K562 (cell line): ENCODE data around the gene ZNF778. TPM values are rescaled to one million over a fixed set of nuclear protein-coding genes. Genes with fewer than 3 reads are reported as not detected.
A peak's percentile ranks its signal among the peaks of the same experiment; 100 is the strongest.

ENCODE experiments used
- ATAC-seq: fragments of 200-7000 bp; cut with Tn5 transposase; 3 replicates; pipeline ENCODE4 v1.9.1; 2020; ENCODE audit warnings: moderate library complexity
- BruUV-seq: library from RNA; stranded (reverse); fragments of 400-500 nt; replicated peaks from 2 replicates; lab custom pipeline; 2021; lab: Mats Ljungman, UMichigan
- CTCF ChIA-PET: fragments of 300-600 bp; formaldehyde crosslinking; extraction: SDS; loops from one replicate; lab custom pipeline; 2021; ENCODE audit warnings: low intra/inter-chr PET ratio; lab: Yijun Ruan, JAX
- POLR2A ChIA-PET: fragments of 300-600, 350-650 bp; sonication (Branson Sonifier 250); formaldehyde crosslinking; extraction: SDS; loops from one replicate; lab custom pipeline; 2021; ENCODE audit warnings: antibody characterized with exemption, inconsistent platforms; lab: Yijun Ruan, JAX
- DNase-seq, 4 experiments: peaks; one replicate each; pipeline versions ENCODE4 v3.0.0 to v3.0.0-alpha.2; 2011 to 2018; ENCODE audit warnings: low spot score in 3 of 4, mixed read lengths in 3 of 4; ENCODE audit errors: extremely low read depth in 1 of 4
- FAIRE-seq: peaks from 2 replicates; lab custom pipeline; 2011; peaks lifted over from hg19 to GRCh38; lab: Jason Lieb, UNC
- H2AFZ ChIP-seq: 2 replicates; pipeline ENCODE4 v1.6.0; 2011; ENCODE audit warnings: low read depth, low read length, control low read depth, inconsistent platforms
- H3K27ac ChIP-seq: fragments of 200-600 bp; 3 replicates; pipeline ENCODE4 v1.8.0; 2011; ENCODE audit warnings: low read depth, mild to moderate bottlenecking, control low read depth, inconsistent platforms, low read length, moderate library complexity, mixed read lengths; ENCODE audit errors: extremely low read depth
- H3K27me3 ChIP-seq, 2 experiments: fragments of 300-600 bp in 1 of 2; 2 replicates in 1 of 2; 3 replicates in 1 of 2; pipeline versions ENCODE4 v1.6.0 to v1.8.0; 2011; ENCODE audit warnings: inconsistent platforms in 2 of 2, low read length in 2 of 2, mild to moderate bottlenecking in 1 of 2, mixed read lengths in 1 of 2, moderate library complexity in 1 of 2; ENCODE audit not compliant: control insufficient read depth in 2 of 2, insufficient read depth in 2 of 2
- H3K36me3 ChIP-seq: fragments of 300-600 bp; 3 replicates; pipeline ENCODE4 v1.8.0; 2011; ENCODE audit warnings: mild to moderate bottlenecking, low read length, inconsistent platforms; ENCODE audit not compliant: control insufficient read depth, insufficient read depth
- H3K4me1 ChIP-seq, 2 experiments: fragments of 200-600 bp in 1 of 2; replicated peaks in 1 of 2; 2 replicates in 1 of 2; 3 replicates in 1 of 2; pipeline versions ENCODE4 v1.5.1 to v1.8.0; 2011; ENCODE audit warnings: inconsistent platforms in 2 of 2, low read length in 2 of 2, mild to moderate bottlenecking in 1 of 2, mixed read lengths in 1 of 2, moderate library complexity in 1 of 2; ENCODE audit not compliant: control insufficient read depth in 2 of 2, insufficient read depth in 2 of 2
- H3K4me2 ChIP-seq: 2 replicates; pipeline ENCODE4 v1.6.1; 2011; ENCODE audit warnings: low read length, control low read depth, inconsistent platforms, mixed read lengths; ENCODE audit not compliant: insufficient read depth
- H3K4me3 ChIP-seq: fragments of 200-600 bp; sonication (generic), shearing (Covaris generic); 2 replicates; pipeline ENCODE4 v1.5.1; 2016; ENCODE audit warnings: control low read depth, inconsistent platforms
- H3K79me2 ChIP-seq: fragments of 200-600 bp; 3 replicates; pipeline ENCODE4 v1.8.0; 2011; ENCODE audit warnings: low read length, inconsistent platforms; ENCODE audit not compliant: control insufficient read depth, insufficient read depth
- H3K9ac ChIP-seq, 2 experiments: 2 replicates each; pipeline versions ENCODE4 v1.6.0 to v1.6.1; 2011; ENCODE audit warnings: low read depth in 2 of 2, low read length in 2 of 2, control low read depth in 1 of 2, inconsistent platforms in 1 of 2, mild to moderate bottlenecking in 1 of 2, mixed read lengths in 1 of 2; ENCODE audit not compliant: insufficient read depth in 1 of 2
- H3K9me1 ChIP-seq: one replicate; pipeline ENCODE4 v1.6.0; 2011; ENCODE audit warnings: inconsistent platforms, mild to moderate bottlenecking, low read length, moderate library complexity; ENCODE audit not compliant: control insufficient read depth, insufficient read depth
- H3K9me3 ChIP-seq: replicated peaks from 2 replicates; pipeline ENCODE4 v1.5.1; 2011; ENCODE audit warnings: low read depth, low read length, inconsistent platforms; ENCODE audit not compliant: control insufficient read depth, insufficient read depth
- H4K20me1 ChIP-seq: replicated peaks from 2 replicates; pipeline ENCODE4 v1.6.1; 2011; ENCODE audit warnings: low read length, inconsistent platforms, mixed read lengths; ENCODE audit not compliant: control insufficient read depth, insufficient read depth
- ATF1 ChIP-seq, 2 experiments: fragments of 450-650 bp in 1 of 2; IDR thresholded peaks; 2 replicates each; pipeline ENCODE4 v1.6.1; 2016; ENCODE audit warnings: missing compliant biosample characterization in 1 of 2, missing genetic modification characterization in 1 of 2
- HNRNPH1 ChIP-seq: fragments of 200-400 bp; formaldehyde crosslinking; optimal IDR thresholded peaks from 2 replicates; pipeline ENCODE3; 2017; ENCODE audit warnings: low read depth, mild to moderate bottlenecking, low read length, moderate library complexity
- HSF4 ChIP-seq: fragments of 250-450 bp; sonication (Bioruptor Pico); IDR thresholded peaks from 2 replicates; pipeline ENCODE4 v2.1.2; 2022; ENCODE audit warnings: mild to moderate bottlenecking, moderate library complexity, borderline replicate concordance
- MIER1 ChIP-seq: fragments of 450-650 bp; IDR thresholded peaks from 2 replicates; pipeline ENCODE4 v1.6.1; 2016; ENCODE audit warnings: antibody characterized with exemption, mild to moderate bottlenecking, low read depth
- POLR2A ChIP-seq: fragments of 450-650 bp; conservative IDR thresholded peaks from 2 replicates; pipeline ENCODE4 v1.6.1; 2016
- POLR2G ChIP-seq: fragments of 200-400 bp; formaldehyde crosslinking; IDR thresholded peaks from 2 replicates; pipeline ENCODE4 v1.6.1; 2017; ENCODE audit warnings: low read depth, mild to moderate bottlenecking, antibody characterized with exemption, low read length, moderate library complexity
- RBM22 ChIP-seq: fragments of 200-400 bp; formaldehyde crosslinking; IDR thresholded peaks from 2 replicates; pipeline ENCODE4 v1.6.1; 2018; ENCODE audit warnings: low read length, low read depth; ENCODE audit not compliant: poor library complexity, severe bottlenecking
- RFX5 ChIP-seq: IDR thresholded peaks from 2 replicates; pipeline ENCODE4 v1.6.1; 2011; ENCODE audit warnings: low read depth, mild to moderate bottlenecking, improper control_type of control experiment, low read length
- ZNF174 ChIP-seq: fragments of 250-450 bp; sonication (Bioruptor Pico); IDR thresholded peaks from 2 replicates; pipeline ENCODE4 v1.4.0; 2020; ENCODE audit warnings: mild to moderate bottlenecking
- ZNF511 ChIP-seq: sonication (generic); formaldehyde crosslinking; IDR thresholded peaks from 2 replicates; pipeline ENCODE4 v1.8.0; 2022; ENCODE audit warnings: mild to moderate bottlenecking, missing genetic modification reagents
- WGBS: fragments of 100-300 bp; shearing (Covaris generic); methylation state at CpG from one replicate; pipeline ENCODE4 v1.1.6; 2016; ENCODE audit warnings: low coverage, mixed read lengths; ENCODE audit not compliant: insufficient coverage; ENCODE audit errors: missing lambda C conversion rate; 5-methylcytosine and 5-hydroxymethylcytosine counted together
- in situ Hi-C: fragments of 300-500 bp; cut with MboI; formaldehyde crosslinking; loops from 4 replicates; pipeline ENCODE4 v1.15.0; 2018; ENCODE audit warnings: inconsistent platforms, mixed read lengths
- intact Hi-C: fragments of 100-400 bp; cut with micrococcal nuclease; formaldehyde crosslinking; loops from 2 replicates; pipeline ENCODE4 v1.14.2; 2022
- polyA plus RNA-seq, 8 experiments: library from polyadenylated mRNA; depleted of rRNA in 4 of 8; stranded (reverse) in 5 of 8; unstranded in 3 of 8; fragments of >200 nt; fragmentation: Nextera tagmentation in 2 of 8; fragmentation: Illumina TruSeq in 1 of 8; extraction: Ambion mirVana in 2 of 8; extraction: Trizol in 1 of 8; gene quantifications; 2 replicates each; pipeline versions ENCODE4 v1.2.1 to v1.2.3, GENCODE V29; 2011 to 2014; ENCODE audit warnings: inconsistent platforms in 1 of 8, missing spikeins in 1 of 8
- total RNA-seq, 7 experiments: library from RNA; depleted of rRNA in 6 of 7; stranded (reverse); fragments of >200 nt in 6 of 7; fragmentation: Illumina TruSeq in 2 of 7; extraction: Trizol in 2 of 7; gene quantifications; 2 replicates each; pipeline versions ENCODE4 v1.2.1 to v1.2.3, GENCODE V29; 2011 to 2021; ENCODE audit warnings: low replicate concordance in 1 of 7
- TF ChIP-seq, protein P1 (sequence below): sonication (generic); formaldehyde crosslinking; IDR thresholded peaks from 2 replicates; pipeline ENCODE4 v1.8.1; 2022; ENCODE audit warnings: missing genetic modification reagents

ZNF778 gene
- total and polyA plus RNA-seq, 9 of the 15 experiments (the other 6 are each of a cell fraction or from before 2014, with no cell fraction given) = 0.70 to 60.6 (median 7.5) TPM

- H3K27me3 ChIP-seq = no peaks in the 10 kb centered on the region
- TF ChIP-seq POLR2A (0 out of 2 replicates have a peak, but pooled peaks have one; percentile 23), RFX5 (no peak), MIER1 (no peak), HSF4 (CRISPR knock-in tag) (no peak), ATF1 (CRISPR knock-in tag; IDR thresholded peaks at IDR 0.05) (no peak), ATF1 (tag; IDR thresholded peaks at IDR 0.05) (no peak), ZNF511 (CRISPR knock-in tag) (no peak), RBM22 (peak; percentile 23), POLR2G (peak; percentile 55), ZNF174 (CRISPR knock-in tag) (no peak), HNRNPH1 (no peak)
- TF ChIP-seq, protein P1, sequence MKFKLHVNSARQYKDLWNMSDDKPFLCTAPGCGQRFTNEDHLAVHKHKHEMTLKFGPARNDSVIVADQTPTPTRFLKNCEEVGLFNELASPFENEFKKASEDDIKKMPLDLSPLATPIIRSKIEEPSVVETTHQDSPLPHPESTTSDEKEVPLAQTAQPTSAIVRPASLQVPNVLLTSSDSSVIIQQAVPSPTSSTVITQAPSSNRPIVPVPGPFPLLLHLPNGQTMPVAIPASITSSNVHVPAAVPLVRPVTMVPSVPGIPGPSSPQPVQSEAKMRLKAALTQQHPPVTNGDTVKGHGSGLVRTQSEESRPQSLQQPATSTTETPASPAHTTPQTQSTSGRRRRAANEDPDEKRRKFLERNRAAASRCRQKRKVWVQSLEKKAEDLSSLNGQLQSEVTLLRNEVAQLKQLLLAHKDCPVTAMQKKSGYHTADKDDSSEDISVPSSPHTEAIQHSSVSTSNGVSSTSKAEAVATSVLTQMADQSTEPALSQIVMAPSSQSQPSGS (CRISPR knock-in tag) = no peak
- TF ChIP-seq, all 486 proteins: peak for 3
- Histone ChIP-seq H4K20me1 (no peaks in the 10 kb centered on the region), H3K4me3 (no peak overlapping the region), H3K9ac (no peak overlapping the region; a peak in 1 of 4 replicates), H3K9me1 (peaks cover 3% of the 10 kb centered on the region), H3K27ac (no peak overlapping the region), H3K4me1 (peaks cover 0 to 17% of the 10 kb centered on the region in 2 experiments; a peak in 1 of 5 replicates), H3K79me2 (no peaks in the 10 kb centered on the region; the same call in 2 of the 3 replicates), H3K36me3 (peaks cover 88% of the 10 kb centered on the region), H3K9me3 (peaks cover 9% of the 10 kb centered on the region), H2AFZ (no peak overlapping the region), H3K4me2 (no peak overlapping the region)
- POLR2A ChIA-PET = interaction anchor here (1.0 kb wide), 2 partner anchors 16 kb away, joined by 3 read pairs; no protein-coding TSS in a partner anchor
- FAIRE-seq = no peak
- no peak for DNase-seq
- no TSS peak for BruUV-seq
- CTCF ChIA-PET = no interaction called here
- intact Hi-C loops = no loop called here
- 94% methylated on average over 19 of the region's 44 CpGs for WGBS
- no peak for ATAC-seq
- in situ Hi-C loops = no loop called here
These were observed 63.2 kb downstream of the ZNF778 start for GRCh38 chr16:89280546-89281188.
